AG04449 (cell line): ENCODE data around the gene SLC35D1.

Source experiments
- CTCF ChIA-PET: fragments of 350-600 bp; formaldehyde crosslinking; extraction: SDS; loops from one replicate; lab custom pipeline; 2021; ENCODE audit warnings: antibody characterized with exemption; lab: Yijun Ruan, JAX
- POLR2A ChIA-PET: fragments of 400-600, 350-600 bp; formaldehyde crosslinking; extraction: SDS; loops from one replicate; lab custom pipeline; 2020; ENCODE audit warnings: antibody characterized with exemption, inconsistent platforms; lab: Yijun Ruan, JAX
- DNase-seq: peaks from one replicate; pipeline ENCODE4 v3.0.0-alpha.2; 2010; ENCODE audit warnings: low read depth, low spot score
- H3K4me3 ChIP-seq: 2 replicates; pipeline ENCODE4 v1.5.1; 2011; ENCODE audit warnings: low read depth, mild to moderate bottlenecking, control low read depth, low read length
- CTCF ChIP-seq: IDR thresholded peaks from one replicate; pipeline ENCODE4 v1.5.1; 2011; ENCODE audit warnings: mild to moderate bottlenecking, moderate library complexity, low read length, control low read depth, inconsistent platforms; ENCODE audit not compliant: insufficient read depth; ENCODE audit errors: missing control alignments

SLC35D1 gene

GRCh38 chr1:67053535-67053784 lies 488 bp downstream of the SLC35D1 start:
- ChIA-PET CTCF (interaction anchor here (1.3 to 5.4 kb wide), 3 partner anchors 13 to 96 kb away, joined by 3 to 24 read pairs (median 23); no protein-coding TSS in a partner anchor), POLR2A (interaction anchor here (1.1 to 1.8 kb wide), 5 partner anchors 12 to 128 kb away, joined by 3 to 10 read pairs (median 6); partner anchors contain the start of genes DNAI4 and MIER1)
- peak overlapping the region; percentile 83 for H3K4me3 ChIP-seq
- DNase-seq: no peak
- TF ChIP-seq CTCF: no peak

GRCh38 chr1:67052741-67053534 lies 1.0 kb downstream of the SLC35D1 start:
- ChIA-PET CTCF (interaction anchor here (1.3 to 5.4 kb wide), 3 partner anchors 12 to 96 kb away, joined by 3 to 24 read pairs (median 23); no protein-coding TSS in a partner anchor), POLR2A (interaction anchor here (1.1 to 1.8 kb wide), 5 partner anchors 12 to 128 kb away, joined by 3 to 10 read pairs (median 6); partner anchors contain the start of genes DNAI4 and MIER1)
- peak overlapping the region; percentile 83 for H3K4me3 ChIP-seq
- no peak for TF ChIP-seq CTCF
- DNase-seq: no peak

- ChIA-PET CTCF (interaction anchor here (2.1 to 5.4 kb wide), 3 partner anchors 7 to 98 kb away, joined by 6 to 24 read pairs (median 23); no protein-coding TSS in a partner anchor), POLR2A (no interaction called here)
- TF ChIP-seq CTCF: no peak
- DNase-seq: no peak
- no peak overlapping the region for H3K4me3 ChIP-seq
Observed at GRCh38 chr1:67051196-67051595, 2.8 kb downstream of the SLC35D1 start.

- no peak for TF ChIP-seq CTCF
- ChIA-PET POLR2A (interaction anchor here (1.0 kb wide), 1 partner anchor 25 kb away, joined by 4 read pairs; no protein-coding TSS in a partner anchor), CTCF (interaction anchor here (1.8 kb wide), 1 partner anchor 49 kb away, joined by 6 read pairs; no protein-coding TSS in a partner anchor)
- H3K4me3 ChIP-seq: no peak overlapping the region
- no peak for DNase-seq
Observed at GRCh38 chr1:67044631-67045270, 9.2 kb downstream of the SLC35D1 start.

- ChIA-PET CTCF (interaction anchor here (1.8 kb wide), 1 partner anchor 47 kb away, joined by 6 read pairs; no protein-coding TSS in a partner anchor), POLR2A (no interaction called here)
- no peak overlapping the region for H3K4me3 ChIP-seq
- DNase-seq: no peak
- no peak for TF ChIP-seq CTCF
Observed at GRCh38 chr1:67043366-67043765, 10.6 kb downstream of the SLC35D1 start.
